Measurements from ENCODE around the gene BBS7.

BBS7 gene

GRCh38 chr4:121800638-121800960 is 69.7 kb downstream of the BBS7 start:
- Histone ChIP-seq H3K4me2 (ENCODE audit: low read length) (peak overlapping the region; percentile 91), H3K9me3 (ENCODE audit: low read length) (no peaks in the 10 kb centered on the region), H3K27me3 (ENCODE audit: insufficient read depth, low read length) (no peaks in the 10 kb centered on the region), H3K4me3 (ENCODE audit: low read depth, low read length, poor library complexity, severe bottlenecking) (peak overlapping the region; percentile 80), H3K36me3 (ENCODE audit: insufficient read depth, low read length) (peaks cover 31% of the 10 kb centered on the region), H3K79me2 (ENCODE audit: insufficient read depth, low read length) (peaks cover 20% of the 10 kb centered on the region), H3K4me1 (ENCODE audit: insufficient read depth, low read length, severe bottlenecking) (peaks cover 27% of the 10 kb centered on the region), H3K9ac (ENCODE audit: low read length) (peak overlapping the region; percentile 86), H2AFZ (ENCODE audit: low read length) (no peak overlapping the region), H4K20me1 (ENCODE audit: insufficient read depth, low read length) (no peaks in the 10 kb centered on the region), H3F3A (ENCODE audit: insufficient read depth, low read length) (no peaks in the 10 kb centered on the region), H3K27ac (ENCODE audit: low read depth, low read length, poor library complexity, severe bottlenecking) (peak overlapping the region; percentile 77), H3K9me2 (ENCODE audit: low read depth, low read length) (no peaks in the 10 kb centered on the region)
- TF ChIP-seq EZH2 (IDR thresholded peaks at IDR 0.05; ENCODE audit: borderline replicate concordance, low read length): no peak
- no peak for TF ChIP-seq CTCF (IDR thresholded peaks at IDR 0.05; ENCODE audit: low read length)

- peak overlapping the region; percentile 91 for H3K4me2 ChIP-seq (ENCODE audit: low read length)
- no peak for TF ChIP-seq EZH2 (IDR thresholded peaks at IDR 0.05; ENCODE audit: borderline replicate concordance, low read length)
- no peak for TF ChIP-seq CTCF (IDR thresholded peaks at IDR 0.05; ENCODE audit: low read length)
Observed at GRCh38 chr4:121799867-121800501, 70.3 kb downstream of the BBS7 start.

GRCh38 chr4:121799208-121799823 is 71.0 kb downstream of the BBS7 start:
- peak overlapping the region; percentile 3 for H2AFZ ChIP-seq (ENCODE audit: low read length)
- H3K9me2 ChIP-seq (ENCODE audit: low read depth, low read length): no peaks in the 10 kb centered on the region
- H3K4me1 ChIP-seq (ENCODE audit: insufficient read depth, low read length, severe bottlenecking): peaks cover 29% of the 10 kb centered on the region
- H3K4me2 ChIP-seq (ENCODE audit: low read length): no peak overlapping the region
- no peak overlapping the region for H3K9ac ChIP-seq (ENCODE audit: low read length)
- peaks cover 18% of the 10 kb centered on the region for H3K36me3 ChIP-seq (ENCODE audit: insufficient read depth, low read length)
- TF ChIP-seq CTCF (IDR thresholded peaks at IDR 0.05; ENCODE audit: low read length): no peak
- no peak for TF ChIP-seq EZH2 (IDR thresholded peaks at IDR 0.05; ENCODE audit: borderline replicate concordance, low read length)
- H4K20me1 ChIP-seq (ENCODE audit: insufficient read depth, low read length): no peaks in the 10 kb centered on the region
- no peaks in the 10 kb centered on the region for H3K9me3 ChIP-seq (ENCODE audit: low read length)
- H3F3A ChIP-seq (ENCODE audit: insufficient read depth, low read length): no peaks in the 10 kb centered on the region
- no peak overlapping the region for H3K4me3 ChIP-seq (ENCODE audit: low read depth, low read length, poor library complexity, severe bottlenecking)
- H3K27ac ChIP-seq (ENCODE audit: low read depth, low read length, poor library complexity, severe bottlenecking): no peak overlapping the region
- H3K79me2 ChIP-seq (ENCODE audit: insufficient read depth, low read length): peaks cover 20% of the 10 kb centered on the region
- no peaks in the 10 kb centered on the region for H3K27me3 ChIP-seq (ENCODE audit: insufficient read depth, low read length)

More at GRCh38 chr4:121799867-121800501, 70.3 kb downstream of the BBS7 start:
- H3K36me3 ChIP-seq (ENCODE audit: insufficient read depth, low read length): peaks cover 25% of the 10 kb centered on the region
- peaks cover 20% of the 10 kb centered on the region for H3K79me2 ChIP-seq (ENCODE audit: insufficient read depth, low read length)
- H3K27me3 ChIP-seq (ENCODE audit: insufficient read depth, low read length): no peaks in the 10 kb centered on the region
- H3K4me1 ChIP-seq (ENCODE audit: insufficient read depth, low read length, severe bottlenecking): peaks cover 29% of the 10 kb centered on the region
- H3F3A ChIP-seq (ENCODE audit: insufficient read depth, low read length): no peaks in the 10 kb centered on the region
- H4K20me1 ChIP-seq (ENCODE audit: insufficient read depth, low read length): no peaks in the 10 kb centered on the region
- H3K9me3 ChIP-seq (ENCODE audit: low read length): no peaks in the 10 kb centered on the region
- H2AFZ ChIP-seq (ENCODE audit: low read length): peak overlapping the region; percentile 75; the same call in 1 of the 2 replicates
- H3K9ac ChIP-seq (ENCODE audit: low read length): no peak overlapping the region; the same call in 1 of the 2 replicates
- H3K4me3 ChIP-seq (ENCODE audit: low read depth, low read length, poor library complexity, severe bottlenecking): peak overlapping the region; percentile 80
- no peaks in the 10 kb centered on the region for H3K9me2 ChIP-seq (ENCODE audit: low read depth, low read length)
- no peak overlapping the region for H3K27ac ChIP-seq (ENCODE audit: low read depth, low read length, poor library complexity, severe bottlenecking)

Data from OCI-LY1 (cell line).